ENCODE measurements around the gene WDSUB1.

GRCh38 chr2:159300586-159300985, 14.1 kb upstream of the WDSUB1 start:
- TF ChIP-seq TAF1 (IDR thresholded peaks at IDR 0.05; ENCODE audit: borderline replicate concordance, insufficient read depth, low read length), result no peak
- TF ChIP-seq REST (IDR thresholded peaks at IDR 0.05; ENCODE audit: insufficient read depth in 1 of 2, low read depth in 2 of 2, low read length in 2 of 2), result no peak
- TF ChIP-seq POLR2AphosphoS5 (IDR thresholded peaks at IDR 0.05; ENCODE audit: low read depth, low read length), result no peak
- TF ChIP-seq SIN3A (IDR thresholded peaks at IDR 0.05; ENCODE audit: borderline replicate concordance, insufficient read depth, low read length), result no peak
- TF ChIP-seq FOXP2 (optimal IDR thresholded peaks at IDR 0.05; ENCODE audit: borderline replicate concordance, extremely low read depth, extremely low read length, insufficient read depth), result no peak
